CD4-positive, alpha-beta memory T cell (primary cell): ENCODE measurements around the gene COLEC12. TPM values are rescaled to one million over a fixed set of nuclear protein-coding genes. Genes with fewer than 3 reads are reported as not detected.

Experiments
- CTCF ChIA-PET: fragments of 350-600 bp; sonication (Branson Sonifier 250); formaldehyde crosslinking; loops from one replicate; lab custom pipeline; 2021; ENCODE audit warnings: inconsistent platforms; ENCODE audit not compliant: partially characterized antibody; lab: Charles Lee
- POLR2A ChIA-PET: fragments of 350-600 bp; sonication (Branson Sonifier 250); formaldehyde crosslinking; loops from one replicate; lab custom pipeline; 2021; ENCODE audit not compliant: partially characterized antibody; lab: Charles Lee
- DNase-seq, 5 donors: peaks; one replicate each; pipeline versions ENCODE4 v3.0.0 to v3.0.0-alpha.2; 2020 to 2022; ENCODE audit warnings: mixed read lengths in 1 of 5
- H3K27ac ChIP-seq: one replicate; pipeline ENCODE4 v1.7.0; 2013; ENCODE audit warnings: low read depth, low read length
- H3K27me3 ChIP-seq: 2 replicates; pipeline ENCODE4 v1.7.0; 2013; ENCODE audit warnings: mild to moderate bottlenecking, low read length, moderate library complexity; ENCODE audit not compliant: insufficient read depth
- H3K36me3 ChIP-seq: 2 replicates; pipeline ENCODE4 v1.7.0; 2013; ENCODE audit warnings: mild to moderate bottlenecking, low read length, moderate library complexity; ENCODE audit not compliant: insufficient read depth
- H3K4me1 ChIP-seq: 2 replicates; pipeline ENCODE4 v1.7.0; 2013; ENCODE audit warnings: mild to moderate bottlenecking, low read length, moderate library complexity; ENCODE audit not compliant: insufficient read depth
- H3K4me3 ChIP-seq, 2 donors: one replicate each; pipeline ENCODE4 v1.7.0; 2013; ENCODE audit warnings: low read length in 2 of 2, mild to moderate bottlenecking in 1 of 2
- H3K9me3 ChIP-seq, 2 donors: one replicate each; pipeline ENCODE4 v1.7.0; 2013; ENCODE audit warnings: low read length in 2 of 2, control low read depth in 1 of 2; ENCODE audit not compliant: control insufficient read depth in 1 of 2
- H3K27ac Mint-ChIP-seq, 7 donors: one replicate each; pipeline ENCODE4 v1.8.0; 2020 to 2021; ENCODE audit warnings: mixed read lengths in 7 of 7, mild to moderate bottlenecking in 6 of 7, inconsistent platforms in 3 of 7, moderate library complexity in 3 of 7
- H3K27me3 Mint-ChIP-seq, 2 donors: one replicate each; pipeline ENCODE4 v1.8.0; 2020 to 2021; ENCODE audit warnings: mixed read lengths in 2 of 2
- H3K36me3 Mint-ChIP-seq, 2 donors: one replicate each; pipeline ENCODE4 v1.8.0; 2020 to 2021; ENCODE audit warnings: mixed read lengths in 2 of 2, inconsistent platforms in 1 of 2, mild to moderate bottlenecking in 1 of 2
- H3K4me1 Mint-ChIP-seq, 4 donors: one replicate each; pipeline ENCODE4 v1.8.0; 2020 to 2021; ENCODE audit warnings: mixed read lengths in 4 of 4, mild to moderate bottlenecking in 1 of 4
- H3K4me3 Mint-ChIP-seq, 8 donors: one replicate each; pipeline ENCODE4 v1.8.0; 2020 to 2021; ENCODE audit warnings: mixed read lengths in 8 of 8, mild to moderate bottlenecking in 7 of 8, moderate library complexity in 6 of 8, inconsistent platforms in 3 of 8
- H3K9me3 Mint-ChIP-seq, 8 donors: one replicate each; pipeline ENCODE4 v1.8.0; 2020 to 2021; ENCODE audit warnings: mixed read lengths in 8 of 8, mild to moderate bottlenecking in 5 of 8, inconsistent platforms in 3 of 8, moderate library complexity in 1 of 8
- intact Hi-C: fragments of 100-400 bp; cut with micrococcal nuclease; formaldehyde crosslinking; loops from one replicate; pipeline ENCODE4 v1.15.1; 2023
- polyA plus RNA-seq, 2 donors: library from polyadenylated mRNA; unstranded; fragments of 300-500 nt; fragmentation: Illumina TruSeq; gene quantifications; one replicate each; pipeline ENCODE4 v1.2.3, GENCODE V29; 2021
- total RNA-seq, 2 experiments: library from RNA; stranded (reverse); gene quantifications; one replicate each; pipeline ENCODE4 v1.2.3, GENCODE V29; 2021

COLEC12 gene
- total and polyA plus RNA-seq, 4 experiments from 2014 or later, result 0.17 to 0.28 TPM; not detected in 2

DNA sequence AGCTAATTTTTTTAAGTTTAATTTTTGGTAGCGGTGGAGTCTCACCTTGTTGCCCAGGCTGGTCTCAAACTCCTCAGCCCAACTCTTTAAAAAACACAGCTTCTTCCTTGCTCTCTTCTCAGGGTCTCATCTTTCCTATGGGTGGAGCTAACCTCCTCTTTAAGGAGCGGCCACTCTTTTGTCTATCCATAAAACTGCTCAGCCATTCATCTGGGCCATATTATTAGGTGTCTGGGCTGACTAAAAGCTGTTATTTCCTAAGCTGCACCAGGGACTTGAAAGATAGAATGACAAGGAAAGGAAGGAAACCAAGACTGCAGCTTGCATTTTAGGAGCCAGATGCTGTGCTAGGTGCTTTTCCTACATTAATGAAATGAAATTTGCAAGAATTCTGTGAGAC is 196.9 kb downstream of the COLEC12 start:
- Histone ChIP-seq H3K27me3 (no peaks in the 10 kb centered on the region), H3K36me3 (no peaks in the 10 kb centered on the region), H3K4me3 (no peak overlapping the region), H3K27ac (no peak overlapping the region), H3K4me1 (no peaks in the 10 kb centered on the region), H3K9me3 (no peaks in the 10 kb centered on the region)
- intact Hi-C loops, result no loop called here
- POLR2A ChIA-PET, result no interaction called here
- Mint-ChIP-seq H3K27me3 (peaks cover 16 to 23% of the 10 kb centered on the region in 2 donors), H3K4me3 (no peak overlapping the region), H3K4me1 (no peaks in the 10 kb centered on the region), H3K27ac (no peak overlapping the region), H3K36me3 (no peaks in the 10 kb centered on the region), H3K9me3 (no peaks in the 10 kb centered on the region)
- DNase-seq, result no peak
- CTCF ChIA-PET, result no interaction called here

DNA sequence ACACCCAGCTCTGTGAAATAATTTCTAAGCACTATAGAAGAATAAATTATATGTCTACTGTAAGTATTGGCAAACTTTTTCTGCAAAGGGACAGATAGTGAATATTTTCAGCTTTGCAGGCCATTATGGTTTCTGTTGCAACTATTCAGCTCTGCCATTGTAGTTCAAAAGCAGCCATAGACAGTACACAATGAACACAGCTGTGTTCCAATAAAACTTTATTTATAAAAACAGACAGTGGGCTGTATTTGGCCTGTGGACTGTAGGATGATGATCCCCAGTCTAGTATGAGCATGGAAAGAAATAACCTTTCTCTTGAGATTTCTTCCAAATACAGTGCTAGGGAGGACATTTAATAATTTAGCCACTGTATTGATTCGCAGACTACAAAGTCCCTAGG is 197.5 kb downstream of the COLEC12 start:
- no peak overlapping the region for H3K4me3 ChIP-seq
- H3K27ac ChIP-seq, result no peak overlapping the region
- no peak overlapping the region for H3K27ac Mint-ChIP-seq
- CTCF ChIA-PET, result no interaction called here
- H3K4me1 ChIP-seq, result no peaks in the 10 kb centered on the region
- no peaks in the 10 kb centered on the region for H3K4me1 Mint-ChIP-seq
- DNase-seq, result no peak
- no peaks in the 10 kb centered on the region for H3K36me3 ChIP-seq
- intact Hi-C loops, result no loop called here
- POLR2A ChIA-PET, result no interaction called here
- H3K4me3 Mint-ChIP-seq, result no peak overlapping the region
- no peaks in the 10 kb centered on the region for H3K9me3 Mint-ChIP-seq
- H3K27me3 ChIP-seq, result no peaks in the 10 kb centered on the region
- no peaks in the 10 kb centered on the region for H3K9me3 ChIP-seq
- H3K36me3 Mint-ChIP-seq, result no peaks in the 10 kb centered on the region
- peaks cover 15 to 19% of the 10 kb centered on the region in 2 donors for H3K27me3 Mint-ChIP-seq

DNA sequence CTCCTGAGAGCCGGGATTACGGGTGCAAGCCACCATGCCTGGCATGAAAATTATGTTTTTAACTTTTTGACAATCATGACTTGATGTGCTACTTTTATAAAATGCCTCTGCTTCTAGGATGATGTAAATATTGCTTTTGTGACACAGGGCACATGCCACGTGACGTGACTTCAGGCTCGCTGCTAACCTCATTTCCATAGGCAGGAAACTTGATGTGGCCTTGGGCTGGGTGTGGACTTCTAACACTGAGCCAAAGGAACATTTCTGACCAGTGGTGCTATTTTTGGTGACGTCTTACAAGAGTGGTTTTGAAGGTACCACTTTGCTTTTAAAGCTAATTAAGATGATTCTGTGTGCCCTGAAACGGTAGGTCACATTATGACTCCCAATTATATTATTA is 198.4 kb downstream of the COLEC12 start:
- Mint-ChIP-seq H3K27me3 (peaks cover 12 to 14% of the 10 kb centered on the region in 2 donors), H3K36me3 (no peaks in the 10 kb centered on the region)

DNA sequence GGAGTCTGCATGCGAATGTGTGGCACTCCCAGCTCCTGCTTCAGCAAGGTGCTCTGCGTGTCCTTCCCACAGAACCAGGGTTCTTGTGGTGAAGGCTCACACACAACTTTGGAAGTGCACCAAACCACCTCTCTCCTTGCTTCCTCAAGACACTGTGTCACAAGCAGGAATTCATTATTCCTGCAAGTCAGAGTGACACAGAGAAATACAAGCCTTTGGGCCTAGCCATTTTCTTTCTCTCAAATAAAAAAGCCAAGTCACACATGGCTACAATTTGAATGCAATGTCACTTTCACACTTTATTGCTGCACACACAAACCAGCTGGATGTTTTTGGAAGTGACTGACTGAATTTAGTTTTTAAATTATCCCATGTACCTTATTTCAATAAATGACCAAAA is 202.6 kb downstream of the COLEC12 start:
- DNase-seq, result no peak
- intact Hi-C loops, result no loop called here
- Histone ChIP-seq H3K4me1 (no peaks in the 10 kb centered on the region), H3K36me3 (no peaks in the 10 kb centered on the region), H3K9me3 (no peaks in the 10 kb centered on the region), H3K27me3 (no peaks in the 10 kb centered on the region), H3K27ac (no peak overlapping the region), H3K4me3 (no peak overlapping the region)
- ChIA-PET POLR2A (no interaction called here), CTCF (interaction anchor here (0.9 kb wide), 1 partner anchor 18 kb away, joined by 3 read pairs; no protein-coding TSS in a partner anchor)
- Mint-ChIP-seq H3K36me3 (no peaks in the 10 kb centered on the region), H3K4me3 (no peak overlapping the region), H3K27me3 (peaks cover 2 to 3% of the 10 kb centered on the region in 2 donors), H3K4me1 (no peaks in the 10 kb centered on the region), H3K27ac (no peak overlapping the region), H3K9me3 (peaks cover 0 to 1% (median 0%) of the 10 kb centered on the region in 8 donors)

More for the DNA sequence above, 198.4 kb downstream of the COLEC12 start:
- Histone ChIP-seq H3K4me3 (no peak overlapping the region), H3K36me3 (no peaks in the 10 kb centered on the region), H3K4me1 (no peaks in the 10 kb centered on the region), H3K27ac (no peak overlapping the region), H3K27me3 (no peaks in the 10 kb centered on the region), H3K9me3 (no peaks in the 10 kb centered on the region)
- no peak for DNase-seq
- no peaks in the 10 kb centered on the region for H3K9me3 Mint-ChIP-seq
- CTCF ChIA-PET, result no interaction called here
- H3K4me1 Mint-ChIP-seq, result no peaks in the 10 kb centered on the region
- H3K27ac Mint-ChIP-seq, result peak overlapping the region in 1 of 7 donors; percentile 37
- POLR2A ChIA-PET, result no interaction called here
- H3K4me3 Mint-ChIP-seq, result no peak overlapping the region
- intact Hi-C loops, result no loop called here

DNA sequence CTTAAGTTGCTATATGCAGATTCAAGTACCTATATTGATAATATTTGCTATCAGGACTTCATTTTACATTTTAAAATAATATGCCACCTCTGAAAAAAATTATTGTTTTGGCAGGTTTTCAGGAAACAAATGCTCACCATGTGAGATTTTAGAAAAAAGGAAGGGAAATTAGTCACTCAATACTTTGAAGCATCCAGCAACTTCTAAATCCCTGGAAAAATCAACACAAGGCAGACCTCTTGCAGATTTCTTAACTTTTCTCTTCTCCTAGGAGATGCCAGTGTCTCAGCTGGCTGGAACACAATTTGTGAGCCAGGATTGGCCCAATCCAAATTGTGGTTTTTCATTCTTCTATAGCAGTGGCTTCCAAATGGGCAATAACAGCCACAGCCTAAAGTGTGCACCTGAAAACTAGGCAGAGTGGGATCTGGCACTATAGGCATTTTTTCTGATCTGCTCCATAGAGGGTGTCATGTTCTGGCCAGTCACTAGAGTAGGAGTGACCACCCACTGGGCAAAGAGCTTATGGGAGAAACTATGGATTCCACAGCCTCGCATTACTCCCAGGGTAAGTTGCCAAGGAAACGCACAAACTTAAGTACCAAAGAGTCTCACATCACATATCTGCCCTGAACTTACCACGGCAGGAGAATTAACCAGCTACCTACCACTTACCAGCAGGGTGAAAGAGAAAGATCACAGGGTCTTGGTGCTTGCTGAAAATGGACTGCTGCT is 204.6 kb downstream of the COLEC12 start:
- intact Hi-C loops, result no loop called here
- no peak overlapping the region for H3K4me3 Mint-ChIP-seq
- H3K4me1 ChIP-seq, result no peaks in the 10 kb centered on the region
- peaks cover 0 to 9% of the 10 kb centered on the region in 2 donors for H3K27me3 Mint-ChIP-seq
- no peaks in the 10 kb centered on the region for H3K4me1 Mint-ChIP-seq
- POLR2A ChIA-PET, result no interaction called here
- peaks cover 0 to 1% (median 0%) of the 10 kb centered on the region in 8 donors for H3K9me3 Mint-ChIP-seq
- no peaks in the 10 kb centered on the region for H3K36me3 ChIP-seq
- H3K9me3 ChIP-seq, result no peaks in the 10 kb centered on the region
- no peak overlapping the region for H3K27ac ChIP-seq
- no peak for DNase-seq
- no peaks in the 10 kb centered on the region for H3K27me3 ChIP-seq
- no peak overlapping the region for H3K27ac Mint-ChIP-seq
- no peak overlapping the region for H3K4me3 ChIP-seq
- H3K36me3 Mint-ChIP-seq, result no peaks in the 10 kb centered on the region
- CTCF ChIA-PET, result no interaction called here

DNA sequence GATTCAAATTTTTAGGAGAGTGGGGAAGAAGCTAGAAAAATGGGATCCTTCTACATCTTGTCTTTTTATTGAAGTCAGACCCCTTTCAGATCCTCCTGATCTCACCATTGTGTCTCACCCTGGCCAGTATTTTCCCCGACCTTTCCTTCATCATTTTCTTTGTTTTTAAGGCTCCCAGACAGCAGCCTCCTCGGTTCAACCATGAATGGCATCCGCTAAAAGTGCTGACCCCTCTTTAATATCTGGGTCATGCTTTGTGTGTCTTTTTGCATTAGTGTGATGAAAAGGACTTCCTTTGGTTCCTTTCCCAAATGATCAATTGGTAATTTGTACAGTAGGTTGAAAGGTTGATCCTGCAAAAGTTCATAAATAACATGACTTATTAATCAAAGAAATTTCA is 205.9 kb downstream of the COLEC12 start:
- H3K27me3 Mint-ChIP-seq, result peaks cover 0 to 9% of the 10 kb centered on the region in 2 donors
- no peaks in the 10 kb centered on the region for H3K36me3 ChIP-seq
- H3K9me3 Mint-ChIP-seq, result peaks cover 0 to 2% (median 0%) of the 10 kb centered on the region in 8 donors
- H3K4me1 Mint-ChIP-seq, result no peaks in the 10 kb centered on the region
- no peak overlapping the region for H3K27ac Mint-ChIP-seq
- ChIA-PET POLR2A (no interaction called here), CTCF (no interaction called here)
- H3K27me3 ChIP-seq, result no peaks in the 10 kb centered on the region
- H3K27ac ChIP-seq, result no peak overlapping the region
- H3K9me3 ChIP-seq, result no peaks in the 10 kb centered on the region
- no peak overlapping the region for H3K4me3 ChIP-seq
- H3K4me3 Mint-ChIP-seq, result no peak overlapping the region
- no peaks in the 10 kb centered on the region for H3K36me3 Mint-ChIP-seq
- intact Hi-C loops, result no loop called here
- DNase-seq, result no peak
- H3K4me1 ChIP-seq, result no peaks in the 10 kb centered on the region

DNA sequence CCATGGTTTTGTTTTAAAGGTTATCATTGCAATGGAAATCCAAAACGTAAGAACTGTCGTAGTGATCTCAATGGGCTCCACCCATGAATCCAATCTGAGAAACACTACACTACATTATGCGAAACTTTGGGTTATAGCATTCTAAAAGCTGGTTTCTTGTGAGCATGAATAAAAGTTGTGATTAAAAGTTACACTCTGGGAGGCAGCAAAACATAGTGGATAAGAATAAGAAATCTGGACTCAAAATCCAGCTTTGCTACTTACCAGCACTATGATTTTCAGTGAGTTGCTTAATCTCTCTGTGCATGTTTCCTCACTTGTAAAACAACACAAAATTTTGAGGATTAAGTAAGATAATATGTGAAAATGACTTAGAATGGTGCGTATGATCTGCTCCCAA is 207.0 kb downstream of the COLEC12 start:
- H3K4me1 ChIP-seq, result no peaks in the 10 kb centered on the region
- H3K4me1 Mint-ChIP-seq, result no peaks in the 10 kb centered on the region
- peaks cover 4 to 11% of the 10 kb centered on the region in 2 donors for H3K27me3 Mint-ChIP-seq
- no peaks in the 10 kb centered on the region for H3K36me3 Mint-ChIP-seq
- no peaks in the 10 kb centered on the region for H3K9me3 ChIP-seq
- H3K27ac ChIP-seq, result no peak overlapping the region
- H3K9me3 Mint-ChIP-seq, result peaks cover 0 to 2% (median 0%) of the 10 kb centered on the region in 8 donors
- no peaks in the 10 kb centered on the region for H3K36me3 ChIP-seq
- intact Hi-C loops, result no loop called here
- ChIA-PET POLR2A (no interaction called here), CTCF (no interaction called here)
- no peak overlapping the region for H3K4me3 ChIP-seq
- H3K4me3 Mint-ChIP-seq, result no peak overlapping the region
- H3K27me3 ChIP-seq, result no peaks in the 10 kb centered on the region
- no peak overlapping the region for H3K27ac Mint-ChIP-seq
- DNase-seq, result no peak
